ENCODE measurements around the gene TK1.
"Not testable (repeated sequence)": the region's sequence is repeated elsewhere in the genome, so short reads cannot be mapped to it uniquely, and the experiment has no call there.

The TK1 gene

DNA sequence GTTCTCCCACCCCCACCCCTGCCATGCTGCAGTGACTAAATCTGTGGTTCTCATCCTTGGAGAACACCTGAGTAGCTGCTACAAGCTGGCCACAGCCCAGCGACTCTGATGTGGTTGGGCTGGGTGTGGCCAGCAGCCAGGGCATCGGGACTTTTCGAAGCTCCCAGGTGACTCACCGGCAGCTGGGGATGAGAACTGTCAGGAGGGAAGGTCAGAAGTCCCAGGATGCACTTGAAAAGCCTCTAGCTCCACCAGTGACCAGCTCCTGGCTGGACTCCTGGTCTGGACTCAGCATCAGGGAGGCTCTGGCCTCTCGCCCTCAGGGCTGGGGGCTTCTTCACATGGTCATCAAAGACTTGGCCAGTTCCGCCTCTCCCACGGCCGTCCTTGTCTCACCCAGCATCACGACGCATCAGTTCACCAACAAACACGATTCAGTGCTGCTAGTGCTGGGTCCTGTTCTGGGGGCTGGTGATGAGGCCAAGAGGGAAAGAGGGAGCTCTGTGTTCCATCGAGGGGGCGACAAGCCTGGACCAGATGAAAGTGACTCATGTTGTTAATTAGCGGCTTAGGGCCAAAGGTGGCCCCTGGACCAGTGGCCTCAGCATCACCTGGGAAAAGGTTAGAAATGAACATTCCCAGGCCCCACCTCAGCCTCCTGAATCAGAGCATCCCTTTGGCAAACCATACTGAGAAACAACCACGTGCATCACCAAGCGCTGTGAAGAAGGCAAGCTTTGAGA, 44.6 kb downstream of the TK1 start:
- no peak for DNase-seq (ENCODE audit: low read depth in 1 of 2, low spot score in 1 of 2)
- TF ChIP-seq POLR2AphosphoS5 (IDR thresholded peaks at IDR 0.05; ENCODE audit: low read depth), result peak; percentile 57
- TF ChIP-seq, protein P1, sequence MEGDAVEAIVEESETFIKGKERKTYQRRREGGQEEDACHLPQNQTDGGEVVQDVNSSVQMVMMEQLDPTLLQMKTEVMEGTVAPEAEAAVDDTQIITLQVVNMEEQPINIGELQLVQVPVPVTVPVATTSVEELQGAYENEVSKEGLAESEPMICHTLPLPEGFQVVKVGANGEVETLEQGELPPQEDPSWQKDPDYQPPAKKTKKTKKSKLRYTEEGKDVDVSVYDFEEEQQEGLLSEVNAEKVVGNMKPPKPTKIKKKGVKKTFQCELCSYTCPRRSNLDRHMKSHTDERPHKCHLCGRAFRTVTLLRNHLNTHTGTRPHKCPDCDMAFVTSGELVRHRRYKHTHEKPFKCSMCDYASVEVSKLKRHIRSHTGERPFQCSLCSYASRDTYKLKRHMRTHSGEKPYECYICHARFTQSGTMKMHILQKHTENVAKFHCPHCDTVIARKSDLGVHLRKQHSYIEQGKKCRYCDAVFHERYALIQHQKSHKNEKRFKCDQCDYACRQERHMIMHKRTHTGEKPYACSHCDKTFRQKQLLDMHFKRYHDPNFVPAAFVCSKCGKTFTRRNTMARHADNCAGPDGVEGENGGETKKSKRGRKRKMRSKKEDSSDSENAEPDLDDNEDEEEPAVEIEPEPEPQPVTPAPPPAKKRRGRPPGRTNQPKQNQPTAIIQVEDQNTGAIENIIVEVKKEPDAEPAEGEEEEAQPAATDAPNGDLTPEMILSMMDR (IDR thresholded peaks at IDR 0.05; ENCODE audit: insufficient read depth, low read length), result no peak
- Histone ChIP-seq H3K27me3 (ENCODE audit: insufficient read depth, poor library complexity, severe bottlenecking) (no peaks in the 10 kb centered on the region), H3K4me3 (replicated peaks; ENCODE audit: insufficient read depth, low read length) (no peak overlapping the region), H3K27ac (replicated peaks) (no peak overlapping the region)

DNA sequence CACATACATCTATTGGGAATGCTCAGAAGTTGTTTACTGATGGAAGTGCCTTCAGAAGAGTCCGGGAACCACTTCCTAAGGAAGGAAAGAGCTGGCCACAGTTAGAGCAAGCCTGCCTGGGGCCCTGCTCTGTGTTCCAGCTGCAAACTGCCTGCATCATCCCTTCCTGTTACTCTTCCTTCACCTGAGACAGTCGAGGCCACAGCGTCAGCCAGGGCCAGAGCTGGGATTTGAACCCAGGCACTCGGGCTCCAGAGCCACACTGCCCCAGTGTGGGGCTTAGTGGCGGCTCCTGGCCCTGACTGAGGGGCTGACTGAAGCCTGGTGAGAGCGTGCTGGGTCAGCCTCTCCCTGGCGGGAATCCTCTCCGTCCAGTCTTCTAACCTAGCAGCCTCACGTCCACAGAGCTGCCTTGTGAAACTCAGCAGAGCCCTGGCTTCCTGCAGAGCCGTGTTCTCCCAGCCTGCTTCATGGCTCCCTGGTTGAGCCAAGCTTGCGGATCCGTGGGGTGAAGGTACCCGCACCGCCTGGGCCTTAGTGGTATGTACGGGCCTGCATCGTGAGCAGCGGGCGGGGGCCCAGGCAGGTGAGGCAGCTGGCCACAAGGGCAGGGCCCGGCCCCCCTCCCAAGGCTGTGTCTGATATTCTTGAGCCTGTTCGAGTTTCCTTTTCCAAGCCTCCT, 45.3 kb downstream of the TK1 start:
- H3K27me3 ChIP-seq (ENCODE audit: insufficient read depth, poor library complexity, severe bottlenecking), result no peaks in the 10 kb centered on the region
- H3K27ac ChIP-seq (replicated peaks), result no peak overlapping the region
- no peak overlapping the region for H3K4me3 ChIP-seq (replicated peaks; ENCODE audit: insufficient read depth, low read length)
- no peak for DNase-seq (ENCODE audit: low read depth in 1 of 2, low spot score in 1 of 2)
- TF ChIP-seq, protein P2, sequence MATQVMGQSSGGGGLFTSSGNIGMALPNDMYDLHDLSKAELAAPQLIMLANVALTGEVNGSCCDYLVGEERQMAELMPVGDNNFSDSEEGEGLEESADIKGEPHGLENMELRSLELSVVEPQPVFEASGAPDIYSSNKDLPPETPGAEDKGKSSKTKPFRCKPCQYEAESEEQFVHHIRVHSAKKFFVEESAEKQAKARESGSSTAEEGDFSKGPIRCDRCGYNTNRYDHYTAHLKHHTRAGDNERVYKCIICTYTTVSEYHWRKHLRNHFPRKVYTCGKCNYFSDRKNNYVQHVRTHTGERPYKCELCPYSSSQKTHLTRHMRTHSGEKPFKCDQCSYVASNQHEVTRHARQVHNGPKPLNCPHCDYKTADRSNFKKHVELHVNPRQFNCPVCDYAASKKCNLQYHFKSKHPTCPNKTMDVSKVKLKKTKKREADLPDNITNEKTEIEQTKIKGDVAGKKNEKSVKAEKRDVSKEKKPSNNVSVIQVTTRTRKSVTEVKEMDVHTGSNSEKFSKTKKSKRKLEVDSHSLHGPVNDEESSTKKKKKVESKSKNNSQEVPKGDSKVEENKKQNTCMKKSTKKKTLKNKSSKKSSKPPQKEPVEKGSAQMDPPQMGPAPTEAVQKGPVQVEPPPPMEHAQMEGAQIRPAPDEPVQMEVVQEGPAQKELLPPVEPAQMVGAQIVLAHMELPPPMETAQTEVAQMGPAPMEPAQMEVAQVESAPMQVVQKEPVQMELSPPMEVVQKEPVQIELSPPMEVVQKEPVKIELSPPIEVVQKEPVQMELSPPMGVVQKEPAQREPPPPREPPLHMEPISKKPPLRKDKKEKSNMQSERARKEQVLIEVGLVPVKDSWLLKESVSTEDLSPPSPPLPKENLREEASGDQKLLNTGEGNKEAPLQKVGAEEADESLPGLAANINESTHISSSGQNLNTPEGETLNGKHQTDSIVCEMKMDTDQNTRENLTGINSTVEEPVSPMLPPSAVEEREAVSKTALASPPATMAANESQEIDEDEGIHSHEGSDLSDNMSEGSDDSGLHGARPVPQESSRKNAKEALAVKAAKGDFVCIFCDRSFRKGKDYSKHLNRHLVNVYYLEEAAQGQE (IDR thresholded peaks at IDR 0.05; ENCODE audit: insufficient replicate concordance, low read depth), result no peak

DNA sequence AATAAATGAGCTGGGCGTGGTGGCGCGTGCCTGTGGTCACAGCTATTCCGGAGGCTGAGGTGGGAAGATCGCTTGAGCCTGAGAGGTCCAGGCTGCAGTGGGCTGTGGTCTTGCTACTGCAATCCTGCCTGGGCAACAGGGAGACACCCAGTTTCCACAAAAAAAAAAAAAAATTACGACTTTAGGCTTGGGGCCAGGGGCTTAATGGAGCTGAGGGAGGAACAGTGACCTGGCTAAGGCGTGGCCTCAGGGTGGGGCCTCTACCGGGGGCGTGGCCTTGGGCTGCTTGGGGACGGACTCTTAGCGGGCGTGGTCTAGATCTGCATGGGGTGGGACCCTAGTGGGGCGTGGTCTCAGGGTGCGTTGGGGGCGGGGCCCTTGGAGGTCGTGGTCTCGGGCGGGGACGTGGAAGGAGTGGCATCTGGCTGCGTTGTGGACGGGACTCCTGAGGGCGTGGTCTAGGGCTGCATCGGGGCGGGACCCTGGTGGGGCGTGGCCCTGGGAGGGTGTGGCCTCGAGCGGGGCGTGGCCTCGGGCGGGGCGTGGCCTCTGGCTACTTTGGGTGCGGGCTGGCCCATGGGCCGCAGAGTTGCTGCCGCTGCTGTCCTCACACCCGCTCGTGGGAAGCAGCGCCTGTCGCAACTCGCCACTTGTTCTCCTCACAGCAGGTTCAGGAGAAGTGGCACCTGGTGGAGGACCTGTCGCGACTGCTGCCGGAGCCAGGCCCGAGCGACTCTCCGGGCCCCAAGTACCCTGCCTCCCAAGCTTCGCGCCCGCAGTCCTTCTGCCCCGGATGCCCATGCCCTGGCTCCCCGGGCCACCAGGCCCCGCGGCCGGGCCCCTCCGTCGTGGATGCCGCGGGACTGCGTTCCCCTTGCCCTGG, 46.4 kb downstream of the TK1 start:
- DNase-seq (ENCODE audit: low read depth in 1 of 2, low spot score in 1 of 2), result peak; percentile 97 to 98
- Histone ChIP-seq H3K27me3 (ENCODE audit: insufficient read depth, poor library complexity, severe bottlenecking) (no peaks in the 10 kb centered on the region), H3K27ac (replicated peaks) (0 out of 2 replicates have a peak overlapping the region, but pooled peaks have one; percentile 3), H3K4me3 (replicated peaks; ENCODE audit: insufficient read depth, low read length) (no peak overlapping the region)
- TF ChIP-seq POLR2AphosphoS5 (IDR thresholded peaks at IDR 0.05; ENCODE audit: low read depth) (peak; percentile 90), GABPA (IDR thresholded peaks at IDR 0.05; ENCODE audit: low read depth) (no peak), SPI1 (IDR thresholded peaks at IDR 0.05; ENCODE audit: borderline replicate concordance, low read depth) (peak; percentile 30; the same call in 1 of the 2 replicates)
- TF ChIP-seq, protein P1 (IDR thresholded peaks at IDR 0.05; ENCODE audit: insufficient read depth, low read length), result no peak

DNA sequence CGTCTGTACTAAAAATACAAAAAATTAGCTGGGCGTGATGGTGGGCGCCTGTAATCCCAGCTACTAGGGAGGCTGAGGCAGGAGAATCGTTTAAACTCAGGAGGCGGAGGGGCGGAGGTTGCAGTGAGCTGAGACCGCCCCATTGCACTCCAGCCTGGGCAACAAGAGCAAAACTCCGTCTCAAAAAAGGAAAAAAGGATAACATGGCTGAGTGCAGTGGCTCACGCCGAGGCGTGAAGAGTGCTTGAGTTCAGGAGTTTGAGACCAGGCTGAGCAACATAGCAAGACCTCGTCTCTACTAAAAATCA, 47.0 kb downstream of the TK1 start:
- H3K27ac ChIP-seq (replicated peaks), result not testable (repeated sequence)

DNA sequence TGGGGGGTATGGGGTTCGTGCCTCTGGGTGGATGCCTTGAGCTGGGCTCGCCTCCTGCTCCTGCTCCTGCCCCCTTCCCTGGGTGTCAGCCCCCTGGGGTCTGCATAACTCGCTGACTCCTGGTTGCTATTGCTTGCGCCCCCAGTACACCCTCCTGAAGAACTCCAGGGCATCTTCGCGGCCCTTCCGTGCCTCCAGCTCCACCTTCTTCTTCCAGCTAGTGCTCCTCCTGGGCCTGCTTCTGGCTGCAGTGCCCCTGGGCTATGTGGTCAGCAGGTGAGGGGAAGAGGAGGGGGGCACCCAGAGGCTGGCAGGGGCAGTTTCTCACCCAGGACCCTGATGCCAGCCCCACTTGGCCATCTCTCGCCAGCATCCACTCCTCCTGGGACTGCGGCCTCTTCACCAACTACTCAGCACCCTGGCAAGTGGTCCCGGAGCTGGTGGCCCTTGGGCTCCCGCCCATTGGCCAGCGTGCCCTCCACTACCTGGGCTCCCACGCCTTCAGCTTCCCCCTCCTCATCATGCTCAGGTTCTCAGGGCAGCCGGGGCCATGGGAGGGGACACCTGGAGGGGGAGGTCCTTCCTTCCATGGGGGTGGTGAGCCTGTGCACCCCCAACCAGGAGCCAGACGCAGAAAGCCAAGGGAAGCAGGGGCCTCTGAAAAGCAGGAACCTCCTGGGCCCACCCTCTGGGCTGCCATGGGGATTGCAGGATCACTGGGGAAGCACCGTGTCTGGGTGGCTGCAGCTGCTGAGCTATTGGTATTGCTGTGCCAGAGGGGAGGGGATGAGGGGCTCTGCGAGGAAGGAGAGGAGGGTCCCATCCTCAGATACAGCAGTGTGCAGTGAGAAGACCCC, 48.4 kb downstream of the TK1 start:
- H3K27me3 ChIP-seq (ENCODE audit: insufficient read depth, poor library complexity, severe bottlenecking), result no peaks in the 10 kb centered on the region
- TF ChIP-seq, protein P1 (IDR thresholded peaks at IDR 0.05; ENCODE audit: insufficient read depth, low read length), result no peak
- no peak overlapping the region for H3K4me3 ChIP-seq (replicated peaks; ENCODE audit: insufficient read depth, low read length)
- H3K27ac ChIP-seq (replicated peaks), result peak overlapping the region; percentile 2; the same call in 1 of the 2 replicates
- DNase-seq (ENCODE audit: low read depth in 1 of 2, low spot score in 1 of 2), result peak in 1 of 2 experiments; percentile 14

More for the DNA sequence above, 47.0 kb downstream of the TK1 start:
- H3K4me3 ChIP-seq (replicated peaks; ENCODE audit: insufficient read depth, low read length); DNase-seq (ENCODE audit: low read depth in 1 of 2, low spot score in 1 of 2); H3K27me3 ChIP-seq (ENCODE audit: insufficient read depth, poor library complexity, severe bottlenecking): not testable (repeated sequence)
